Measurements from ENCODE around the gene SGMS1.
"Not testable (repeated sequence)": the region's sequence is repeated elsewhere in the genome, so short reads cannot be mapped to it uniquely, and the experiment has no call there.

SGMS1 gene

DNA sequence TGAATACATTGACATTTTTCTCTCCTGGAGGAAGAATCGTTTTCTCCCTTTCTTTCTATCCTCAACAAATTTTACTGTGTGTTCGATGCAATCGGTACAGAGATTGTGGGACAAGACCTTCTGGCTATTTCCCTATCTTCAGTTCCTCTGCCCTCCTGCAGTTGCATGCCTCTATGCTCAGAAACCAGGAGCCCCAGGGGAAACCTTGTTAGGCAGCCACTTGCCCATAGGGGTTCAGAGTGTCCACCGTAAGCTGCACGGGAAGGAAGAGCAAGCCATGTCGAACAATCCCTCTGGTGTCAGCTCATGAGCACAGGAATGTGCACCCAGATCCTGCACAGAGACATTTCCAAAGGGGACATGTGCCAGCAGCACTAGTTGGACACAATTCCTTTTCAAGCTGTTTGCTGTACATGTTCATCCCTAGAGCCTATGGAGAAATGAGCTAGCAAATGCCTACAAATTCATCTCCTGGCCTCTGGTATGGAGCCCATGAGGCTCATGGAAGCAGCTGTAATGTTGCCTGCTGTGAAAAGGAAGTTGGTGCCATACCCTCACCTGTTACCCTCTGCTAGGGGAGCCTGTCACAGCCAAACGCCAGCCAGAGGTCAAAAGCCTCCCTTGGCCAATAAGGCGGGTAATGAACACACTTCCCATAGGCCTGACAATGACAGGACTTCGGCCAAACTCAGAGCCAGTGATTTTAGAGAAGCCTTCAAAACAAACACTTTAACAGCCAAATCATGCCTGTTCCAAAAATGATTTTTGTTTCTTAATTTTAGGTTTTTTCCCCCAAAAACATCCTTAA, 336.6 kb downstream of the SGMS1 start:
- no peak for DNase-seq

DNA sequence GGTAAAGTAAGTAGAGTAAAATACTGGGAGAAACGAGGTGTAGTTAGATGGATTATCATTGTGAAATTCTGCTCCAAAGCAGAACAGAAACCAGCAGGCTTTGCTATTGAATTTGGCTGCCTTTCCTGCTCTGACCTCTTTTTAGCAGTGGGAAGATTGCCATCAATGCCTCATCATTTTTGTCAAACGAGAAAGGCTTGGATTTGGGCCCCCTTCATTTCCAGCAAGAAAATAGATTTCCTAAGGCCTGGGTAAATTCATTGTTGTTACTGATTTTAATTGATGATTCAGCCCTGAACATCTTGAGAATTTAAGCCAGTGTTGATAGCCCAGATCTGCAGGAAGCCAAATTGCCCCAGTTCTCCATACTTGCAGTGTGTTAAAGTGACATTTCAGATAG, 337.2 kb downstream of the SGMS1 start:
- no peak for DNase-seq

DNA sequence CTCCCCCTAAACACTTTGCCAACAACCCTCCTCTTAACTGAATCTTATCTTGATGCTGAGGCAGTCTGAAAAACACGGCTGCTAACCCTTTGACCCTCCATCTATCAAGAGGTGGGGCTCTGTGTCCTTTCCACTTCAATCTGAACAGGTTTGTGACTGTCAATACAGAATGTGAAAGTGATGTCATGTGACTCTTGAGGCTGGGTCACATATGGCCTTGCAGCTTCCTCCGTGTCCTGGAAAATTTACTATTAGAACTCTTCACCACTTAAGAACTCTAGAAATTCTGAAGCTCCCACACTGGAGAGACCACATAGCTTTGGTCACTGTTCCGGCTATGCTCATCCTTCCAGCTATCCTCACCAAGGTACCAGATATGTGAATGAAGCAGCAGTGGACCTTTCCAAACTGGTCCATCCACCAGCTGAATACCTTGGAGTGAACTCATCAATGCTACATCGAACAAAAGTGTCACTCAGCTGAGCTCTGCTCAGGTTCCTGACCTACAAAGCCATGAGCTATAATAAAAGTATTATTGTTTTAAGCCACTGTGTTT, 341.7 kb downstream of the SGMS1 start:
- no peak for DNase-seq

DNA sequence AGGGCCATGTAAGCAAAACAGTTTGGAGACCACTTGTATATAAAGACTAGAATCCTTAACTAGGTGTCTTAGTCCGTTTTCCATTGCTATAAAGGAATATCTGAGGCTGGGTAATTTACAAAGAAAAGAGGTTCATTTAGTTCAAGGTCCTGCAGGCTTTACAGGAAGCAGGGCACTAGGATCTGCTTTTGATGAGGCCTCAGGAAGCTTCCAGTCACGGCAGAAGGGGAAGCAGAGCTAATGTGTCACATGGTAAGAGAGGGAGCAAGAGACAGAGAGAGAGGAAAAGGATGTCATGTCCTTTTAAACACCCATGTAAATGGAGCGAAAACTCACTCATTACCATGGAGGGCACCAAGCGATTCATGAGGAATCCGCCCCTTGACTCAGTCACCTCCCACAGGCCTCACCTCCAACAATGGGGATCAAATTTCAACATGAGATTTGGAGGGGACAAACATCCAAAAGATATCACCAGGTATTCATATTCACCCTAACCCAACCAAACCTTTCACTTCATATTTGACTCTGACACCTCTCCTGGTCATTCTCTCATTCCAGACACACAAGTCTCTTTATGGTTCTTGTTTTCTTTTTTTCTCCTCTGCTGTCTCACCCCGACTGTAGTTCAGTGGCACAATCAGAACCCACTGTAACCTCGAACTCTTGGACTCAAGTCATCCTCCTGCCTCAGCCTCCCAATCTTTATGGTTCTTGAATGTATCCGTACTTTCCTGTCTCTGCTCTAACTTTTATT, 342.4 kb downstream of the SGMS1 start:
- DNase-seq: no peak

DNA sequence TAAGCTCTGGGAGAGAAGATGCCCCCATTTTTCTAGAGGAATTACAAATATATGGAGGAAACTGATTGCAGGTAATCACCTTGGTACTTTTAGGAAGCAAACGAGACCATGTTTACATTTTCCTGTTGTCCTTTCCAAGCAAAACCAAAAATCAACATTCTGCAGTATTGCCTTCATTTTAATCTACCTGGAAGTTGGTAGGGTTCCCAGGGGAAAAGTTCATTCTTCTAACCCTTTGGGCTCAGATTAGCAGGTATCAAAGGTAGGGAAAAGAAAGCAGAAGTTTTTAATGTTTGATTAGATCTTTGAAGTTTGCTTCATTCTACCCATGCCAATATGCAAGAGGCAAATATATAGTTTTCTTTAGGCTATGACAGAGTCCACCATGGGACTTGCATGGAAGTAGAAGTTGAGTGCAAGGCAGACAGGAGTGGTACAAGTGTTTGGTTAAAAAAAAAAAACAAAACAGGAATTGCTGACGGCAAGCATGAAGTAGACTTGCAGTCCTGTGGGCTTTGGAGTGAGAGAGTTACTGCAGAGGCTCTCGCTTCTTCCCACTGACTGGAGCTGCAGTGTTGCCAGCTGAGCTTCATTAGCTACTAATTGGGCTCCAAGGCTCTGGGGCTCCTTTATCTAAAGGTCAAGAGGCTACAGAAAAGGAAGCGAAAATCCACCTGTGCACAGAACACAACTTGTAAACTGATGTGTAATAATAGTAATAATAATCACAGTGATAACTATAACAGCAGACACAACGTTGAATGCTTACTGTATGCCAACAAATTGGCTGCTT, 343.5 kb downstream of the SGMS1 start:
- DNase-seq: no peak

DNA sequence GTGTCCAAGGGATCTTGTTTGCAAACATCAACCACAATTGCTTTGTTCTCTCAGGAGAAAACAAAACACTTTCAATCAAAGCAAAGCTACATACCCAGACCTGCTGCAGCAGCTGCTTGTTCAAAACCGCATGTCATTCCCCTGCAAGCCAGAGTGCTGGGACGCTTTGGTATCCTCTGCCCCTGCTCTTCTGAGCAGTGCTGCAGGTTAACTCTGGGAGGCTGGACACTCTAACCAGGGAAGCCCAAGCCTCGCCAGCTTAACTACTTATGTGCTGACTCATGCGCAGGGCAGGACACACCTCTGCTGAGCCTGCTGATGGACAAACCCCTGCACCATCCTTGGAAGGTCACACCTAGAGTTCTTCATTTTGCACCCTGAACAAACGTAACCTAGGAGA, 344.3 kb downstream of the SGMS1 start:
- no peak for DNase-seq

DNA sequence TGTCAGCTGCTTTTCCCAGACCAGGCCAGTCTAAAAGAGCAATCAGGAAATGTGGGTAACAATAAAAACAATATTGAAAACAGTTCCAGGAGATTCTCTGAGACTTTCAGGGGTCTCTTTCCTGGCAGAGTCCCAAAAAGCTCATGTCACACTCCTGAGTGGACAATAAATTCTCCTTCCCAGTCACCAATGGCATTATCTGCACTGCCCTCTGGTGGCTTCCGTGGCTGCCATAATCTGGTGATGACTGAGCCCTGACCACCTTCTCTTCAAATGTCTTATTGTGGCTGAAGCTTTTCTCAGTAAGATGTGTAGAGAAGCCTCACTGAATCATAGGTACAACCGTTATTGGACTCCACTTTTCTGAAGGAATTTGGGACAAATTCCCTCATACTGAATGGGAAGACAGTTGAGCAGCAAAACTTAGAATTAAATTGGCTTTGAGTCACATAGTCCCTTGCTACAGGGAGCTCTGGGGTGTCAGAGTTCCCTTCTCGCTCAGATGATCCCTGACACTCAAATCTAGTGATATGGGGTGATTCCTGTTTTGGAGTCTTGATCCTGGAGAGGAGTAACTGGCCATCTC, 348.0 kb downstream of the SGMS1 start:
- peak; percentile 15 for DNase-seq

DNA sequence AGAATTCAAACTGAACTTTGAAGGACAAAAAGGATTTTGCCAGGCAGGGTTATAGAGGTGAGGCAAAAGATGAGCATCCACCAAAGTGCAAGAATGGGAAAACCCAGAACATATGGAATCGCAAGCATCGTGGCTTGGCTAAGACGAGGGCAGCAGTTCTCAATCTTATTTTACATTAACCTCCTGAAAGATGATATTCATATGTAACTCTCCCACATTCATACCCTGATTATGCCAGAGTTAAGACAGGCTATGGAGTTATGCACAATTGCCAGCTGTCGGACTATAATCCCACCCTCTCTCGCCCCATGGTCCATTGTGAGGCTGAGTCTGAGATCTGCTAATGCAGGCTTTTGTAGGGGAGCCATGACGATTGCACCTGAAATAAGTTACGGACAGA, 351.2 kb downstream of the SGMS1 start:
- no peak for DNase-seq

DNA sequence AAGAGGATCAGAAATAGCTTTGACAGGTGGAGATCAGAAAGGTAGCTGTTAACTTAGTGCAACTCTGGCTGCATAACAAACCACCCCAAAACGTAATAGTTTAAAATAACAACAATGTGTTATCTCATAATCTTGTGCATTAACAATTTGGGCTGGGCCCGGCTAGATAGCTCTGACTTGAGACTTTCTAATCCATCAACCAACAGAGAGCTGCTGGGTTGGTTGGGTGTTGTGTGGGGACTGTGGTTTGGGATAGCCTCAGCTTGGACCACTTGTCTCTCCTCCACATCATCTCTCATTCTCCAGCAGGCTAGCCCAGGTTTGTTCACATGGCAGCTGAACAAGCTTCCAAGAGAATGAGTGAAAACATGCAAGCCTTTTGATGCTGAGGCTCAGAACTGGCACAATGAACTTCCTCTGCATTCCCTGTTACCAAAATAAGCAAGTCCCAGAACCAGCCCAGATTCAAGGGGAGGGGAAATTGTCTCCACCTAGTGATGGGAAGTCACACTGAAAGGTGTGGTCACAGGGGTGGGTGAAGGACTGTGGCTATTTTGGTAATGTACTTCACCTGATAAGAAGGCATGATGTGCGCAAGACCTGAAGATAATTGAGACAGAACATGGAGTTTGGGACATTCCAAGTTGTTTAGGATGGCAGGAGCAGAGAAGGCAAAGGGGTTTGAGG, 352.0 kb downstream of the SGMS1 start:
- DNase-seq: no peak

DNA sequence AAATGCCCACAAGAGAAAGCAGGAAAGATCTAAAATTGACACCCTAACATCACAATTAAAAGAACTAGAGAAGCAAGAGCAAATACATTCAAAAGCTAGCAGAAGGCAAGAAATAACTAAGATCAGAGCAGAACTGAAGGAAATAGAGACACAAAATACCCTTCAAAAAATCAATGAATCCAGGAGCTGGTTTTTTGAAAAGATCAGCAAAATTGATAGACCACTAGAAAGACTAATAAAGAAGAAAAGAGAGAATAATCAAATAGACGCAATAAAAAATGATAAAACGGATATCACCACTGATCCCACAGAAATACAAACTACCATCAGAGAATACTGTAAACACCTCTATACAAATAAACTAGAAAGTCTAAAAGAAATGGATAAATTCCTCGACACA, 355.9 kb downstream of the SGMS1 start:
- not testable (repeated sequence) for DNase-seq

DNA sequence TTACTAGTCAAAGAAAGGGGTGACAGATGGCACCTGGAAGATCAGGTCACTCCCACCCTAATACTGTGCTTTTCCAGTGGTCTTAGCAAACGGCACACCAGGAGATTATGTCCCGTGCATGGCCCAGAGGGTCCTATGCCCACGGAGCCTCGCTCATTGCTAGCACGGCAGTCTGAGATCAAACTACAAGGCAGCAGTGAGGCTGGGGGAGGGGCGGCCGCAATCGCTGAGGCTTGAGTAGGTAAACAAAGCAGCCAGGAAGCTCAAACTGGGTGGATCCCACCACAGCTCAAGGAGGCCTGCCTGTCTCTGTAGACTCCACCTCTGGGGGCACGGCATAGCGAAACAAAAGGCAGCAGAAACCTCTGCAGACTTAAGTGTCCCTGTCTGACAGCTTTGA, 361.1 kb downstream of the SGMS1 start:
- DNase-seq: peak; percentile 15

DNA sequence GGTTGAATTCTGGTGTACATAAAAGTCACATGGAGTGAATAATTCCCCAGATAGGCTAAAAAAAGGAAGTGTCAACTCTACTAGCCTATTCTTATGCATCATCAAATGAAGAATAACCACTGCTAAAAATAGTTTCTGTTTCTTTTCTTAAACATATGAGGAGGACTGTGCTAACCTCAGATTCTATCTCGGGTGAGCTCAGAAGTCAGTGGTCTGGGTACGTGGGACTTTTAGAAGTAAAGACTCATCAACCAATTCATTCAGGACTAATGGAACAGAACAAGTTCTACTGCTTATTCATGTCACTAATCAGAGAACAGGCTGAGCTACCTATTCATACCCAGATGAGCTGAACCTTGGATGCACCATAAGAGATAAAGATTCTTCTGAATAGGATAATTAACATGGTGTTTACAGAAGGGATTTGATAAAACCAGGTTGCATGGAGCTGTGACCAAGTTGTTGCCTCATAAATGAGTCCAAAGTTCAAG, 362.9 kb downstream of the SGMS1 start:
- no peak for DNase-seq

Measured in CD4-positive, alpha-beta T cell treated with Interferon gamma for 1 hour (primary cell).